IPS-18c (cell line): ENCODE data around the gene ARHGAP30.
"Not testable (repeated sequence)": the region's sequence is repeated elsewhere in the genome, so short reads cannot be mapped to it uniquely, and the experiment has no call there.

ENCODE experiments used
- H3K4me3 ChIP-seq: 2 replicates; pipeline ENCODE4 v1.7.0; 2013; ENCODE audit warnings: low read depth, mild to moderate bottlenecking, low read length, moderate library complexity; ENCODE audit not compliant: insufficient read depth
- H3K9me3 ChIP-seq: one replicate; pipeline ENCODE4 v1.6.1; 2013; ENCODE audit warnings: mild to moderate bottlenecking, low read length, moderate library complexity; ENCODE audit not compliant: control insufficient read depth, insufficient read depth

The ARHGAP30 gene

DNA sequence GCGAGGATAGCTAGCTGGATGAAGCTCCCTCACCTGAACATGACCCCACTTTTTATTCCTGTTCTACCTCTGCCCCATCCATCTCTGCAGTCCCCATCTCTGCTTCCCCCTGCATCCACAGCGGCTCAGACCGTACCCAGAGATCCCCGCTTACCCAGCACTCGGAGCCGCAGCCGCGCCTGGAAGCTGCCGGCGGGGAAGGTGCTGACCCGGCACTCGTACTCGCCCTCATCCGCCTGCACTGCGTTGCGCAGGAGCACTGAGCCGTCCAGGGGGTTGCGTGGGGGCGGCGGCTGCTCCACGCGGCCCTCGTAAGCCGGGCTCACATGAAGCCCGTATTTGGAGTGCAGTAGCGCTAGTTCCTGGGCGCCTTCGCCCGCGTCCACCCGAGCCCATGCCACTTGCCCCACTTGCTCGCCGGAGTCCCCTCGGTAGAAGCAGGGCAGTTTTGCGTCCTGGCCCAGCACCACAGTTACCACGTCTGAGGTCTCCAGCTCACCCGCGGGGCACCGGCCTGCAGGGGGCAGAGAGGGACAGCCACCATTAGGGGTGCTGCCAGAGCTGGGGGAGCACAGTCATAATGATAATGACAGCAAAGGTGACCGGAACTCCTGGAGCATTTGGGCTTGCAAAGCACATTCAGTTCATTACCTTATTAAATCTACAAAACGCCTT, 9.9 kb upstream of the ARHGAP30 start:
- Histone ChIP-seq H3K4me3 (no peak overlapping the region), H3K9me3 (no peaks in the 10 kb centered on the region)

DNA sequence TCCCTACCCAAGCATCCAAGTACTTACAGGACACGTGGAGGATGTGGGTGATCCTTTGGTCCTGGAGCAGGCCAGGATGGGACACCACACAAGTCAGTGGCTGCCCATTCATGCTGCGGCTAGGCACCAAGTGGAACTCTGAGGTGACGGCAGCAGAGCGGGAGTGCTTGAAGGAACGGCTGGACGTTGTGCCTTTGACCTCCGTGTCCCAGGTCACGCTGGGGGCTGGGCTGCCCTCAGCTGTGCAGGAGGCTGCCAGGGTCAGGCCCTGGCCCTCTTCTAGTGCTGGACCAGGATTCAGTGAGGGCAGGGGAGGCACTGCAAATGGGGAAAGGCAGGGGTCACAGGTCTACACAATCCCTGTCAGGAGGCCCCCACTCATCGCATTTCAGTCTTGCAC, 7.7 kb upstream of the ARHGAP30 start:
- no peaks in the 10 kb centered on the region for H3K9me3 ChIP-seq

DNA sequence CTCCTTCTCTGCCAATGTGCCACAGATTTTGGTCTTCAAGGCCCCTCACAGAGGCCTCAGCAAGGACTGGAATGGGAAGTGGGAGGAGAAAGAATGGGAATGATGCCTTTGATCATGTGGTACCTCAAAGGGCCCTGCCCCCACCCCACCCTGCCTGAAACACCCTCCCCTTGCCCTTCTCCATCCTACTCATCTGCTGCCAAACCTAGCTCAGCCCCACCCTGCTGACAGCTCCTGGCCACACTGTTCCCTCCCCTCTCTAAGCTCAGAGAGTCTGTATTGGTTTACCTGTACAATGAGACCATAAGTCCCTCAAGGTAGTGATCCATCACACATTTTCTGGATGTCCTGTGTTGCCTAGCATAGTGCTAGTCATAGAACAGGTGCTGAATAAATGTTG, 6.7 kb upstream of the ARHGAP30 start:
- Histone ChIP-seq H3K9me3 (no peaks in the 10 kb centered on the region), H3K4me3 (no peak overlapping the region)

More for the DNA sequence above, 7.7 kb upstream of the ARHGAP30 start:
- H3K4me3 ChIP-seq: no peak overlapping the region

DNA sequence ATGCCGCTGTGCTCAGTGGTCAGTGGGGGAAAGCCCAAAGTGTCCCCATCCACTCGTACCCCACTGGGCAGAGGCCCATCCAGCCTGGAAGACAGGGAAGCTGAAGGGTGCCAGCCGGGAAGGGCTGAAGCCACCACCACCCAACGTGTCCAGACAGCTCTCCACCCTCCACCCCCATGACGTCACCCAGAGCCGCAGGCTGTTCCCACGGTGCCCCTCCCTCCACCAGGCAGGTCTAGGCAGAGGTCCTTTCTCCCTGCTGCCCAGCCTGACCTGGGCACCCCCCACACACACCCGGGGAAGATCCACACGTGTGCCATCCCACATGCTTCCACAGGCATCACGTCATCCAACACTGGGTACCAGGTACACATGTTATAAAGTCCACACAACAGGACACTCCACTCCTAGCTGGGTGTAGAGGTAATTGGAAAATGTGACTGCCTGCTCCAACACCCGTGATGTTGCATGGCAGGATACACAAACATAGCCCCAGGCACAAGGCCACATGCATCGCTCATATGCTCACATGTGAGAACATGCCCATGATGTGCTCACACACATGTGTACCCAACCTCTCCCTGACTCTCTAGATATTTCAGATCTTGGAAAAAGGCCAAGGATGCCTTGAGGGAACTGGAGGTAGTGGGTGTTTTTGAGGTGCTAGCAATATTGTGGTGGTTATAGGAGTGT, 5.1 kb upstream of the ARHGAP30 start:
- peaks cover 5% of the 10 kb centered on the region for H3K9me3 ChIP-seq
- H3K4me3 ChIP-seq: no peak overlapping the region

DNA sequence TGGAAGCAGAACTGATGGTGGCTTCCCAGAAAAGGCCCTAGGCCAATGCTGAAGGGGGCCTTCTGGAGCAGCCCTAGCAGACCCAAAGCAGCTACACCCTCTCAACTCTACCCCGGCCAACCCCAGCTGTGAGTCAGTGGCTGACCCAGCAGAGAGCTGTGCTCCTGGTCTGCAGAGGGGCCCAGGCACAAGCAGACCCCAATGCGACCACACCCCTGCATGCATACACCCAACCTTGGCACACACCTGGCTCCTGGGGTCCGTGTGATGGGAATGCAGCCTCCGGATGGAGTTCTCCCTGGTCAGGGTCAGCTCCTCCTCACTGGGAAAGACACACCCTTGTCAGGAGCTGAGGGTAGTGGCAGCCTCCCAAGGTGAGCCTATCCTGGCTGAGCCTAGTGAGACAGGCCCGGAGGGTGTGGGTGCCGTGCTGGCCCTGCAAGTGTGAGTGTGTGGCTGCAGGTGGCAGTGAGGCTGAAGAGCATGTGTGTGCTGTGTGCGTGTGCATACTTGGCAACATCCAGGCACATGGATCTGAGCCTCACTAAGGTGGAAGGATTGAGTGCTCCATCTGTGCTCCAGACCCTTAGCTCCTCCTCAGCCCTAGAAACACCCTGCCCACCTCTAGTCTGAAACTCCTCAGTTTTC, 3.9 kb upstream of the ARHGAP30 start:
- Histone ChIP-seq H3K9me3 (peaks cover 5% of the 10 kb centered on the region), H3K4me3 (no peak overlapping the region)

DNA sequence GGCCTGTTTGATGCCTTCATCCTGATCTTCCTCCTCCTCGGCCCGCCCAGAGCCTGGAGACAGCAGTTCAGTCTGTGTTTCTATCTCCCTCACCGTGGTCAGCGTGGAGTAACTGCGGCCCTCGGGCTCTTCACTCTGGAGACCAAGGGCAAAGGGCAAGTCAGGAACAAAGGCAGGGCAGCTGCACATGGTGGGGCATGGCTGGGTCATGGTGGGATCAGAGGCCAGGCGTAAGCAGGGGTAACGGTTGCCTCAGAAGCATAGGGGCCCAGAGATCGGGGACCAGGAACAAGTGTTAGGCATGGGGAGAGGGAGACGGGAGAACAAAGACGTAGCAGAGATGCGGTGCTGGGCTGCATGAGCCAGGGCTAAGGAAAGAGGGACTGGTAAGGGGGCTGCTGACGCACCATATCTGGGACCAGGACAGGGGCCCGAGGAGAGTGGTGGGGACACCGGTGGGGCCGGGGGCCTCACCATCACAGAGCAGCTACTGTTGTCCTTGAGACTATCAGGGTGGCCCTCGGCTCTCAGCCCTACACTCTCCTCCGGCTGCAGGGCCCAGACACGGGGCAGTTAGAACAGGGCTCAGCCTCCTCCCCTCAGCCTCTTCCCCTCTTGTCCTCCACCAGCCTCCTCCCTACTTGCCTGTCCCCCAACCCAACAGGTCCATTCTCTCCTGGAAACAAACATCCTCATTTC, 3.2 kb upstream of the ARHGAP30 start:
- Histone ChIP-seq H3K4me3 (no peak overlapping the region), H3K9me3 (peaks cover 5% of the 10 kb centered on the region)

DNA sequence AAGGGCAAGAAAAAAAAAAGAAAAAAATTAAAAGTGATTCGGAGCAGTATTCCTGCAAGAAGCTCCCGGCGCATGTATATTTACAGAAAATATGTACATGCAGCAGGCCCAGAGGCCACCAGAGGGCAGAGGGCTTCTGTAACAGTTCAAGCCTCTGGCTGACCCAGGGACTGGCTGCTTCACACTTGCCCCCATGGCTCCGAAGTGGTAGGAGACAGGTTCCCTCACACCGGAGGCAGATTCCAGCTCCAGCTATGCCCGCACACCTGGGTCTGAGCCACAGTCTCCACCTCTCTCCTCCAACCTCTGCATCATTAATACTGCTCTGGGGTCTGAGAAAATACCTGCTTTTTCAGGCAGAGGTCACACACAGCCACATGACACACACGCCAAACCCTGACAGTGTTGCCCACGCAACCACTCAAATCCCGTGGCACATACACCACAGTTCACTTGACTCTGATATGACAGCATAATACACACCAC, 2.2 kb upstream of the ARHGAP30 start:
- Histone ChIP-seq H3K4me3 (no peak overlapping the region), H3K9me3 (peaks cover 5% of the 10 kb centered on the region)

DNA sequence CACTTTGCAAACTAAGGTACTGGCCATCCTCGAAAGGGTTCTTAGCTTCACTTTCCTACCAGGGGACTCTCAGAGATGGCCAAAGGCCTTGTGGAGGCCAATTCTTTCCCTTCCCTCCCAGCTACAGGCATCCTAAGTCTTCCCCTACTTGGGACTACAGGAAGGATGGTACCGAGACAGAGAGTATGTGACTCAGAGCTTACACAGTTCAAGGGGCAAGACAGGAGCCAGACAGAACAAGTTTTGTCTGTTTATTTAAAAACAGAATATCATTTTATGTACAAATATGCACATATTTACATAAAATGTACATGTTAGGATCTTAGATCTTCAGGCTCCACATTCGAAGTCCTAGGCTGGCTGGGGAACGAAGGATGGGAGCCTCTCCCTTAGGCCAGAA, 1.1 kb upstream of the ARHGAP30 start:
- H3K4me3 ChIP-seq: no peak overlapping the region

DNA sequence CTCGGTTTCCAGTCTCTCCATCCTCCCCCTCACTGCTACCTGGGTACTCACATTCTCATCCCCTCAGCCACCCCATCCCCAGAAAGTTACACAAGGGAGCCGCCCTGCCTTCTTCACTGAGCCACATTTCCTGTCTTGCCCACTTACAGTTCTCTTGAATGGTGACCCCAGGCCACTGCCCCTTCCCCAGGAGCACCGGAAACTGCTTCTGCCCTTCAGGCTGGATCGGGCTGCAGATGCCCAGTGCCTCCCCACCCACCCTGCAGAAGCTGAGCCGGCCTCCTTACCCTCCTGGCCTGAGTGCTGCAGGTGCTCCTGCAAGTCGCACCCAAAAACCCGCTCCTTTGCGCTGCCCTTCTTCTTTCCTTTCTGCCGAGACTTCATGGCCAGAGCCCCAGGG, 450 bp downstream of the ARHGAP30 start:
- Histone ChIP-seq H3K4me3 (no peak overlapping the region), H3K9me3 (peaks cover 5% of the 10 kb centered on the region)

More for the DNA sequence above, 1.1 kb upstream of the ARHGAP30 start:
- H3K9me3 ChIP-seq: peaks cover 5% of the 10 kb centered on the region

DNA sequence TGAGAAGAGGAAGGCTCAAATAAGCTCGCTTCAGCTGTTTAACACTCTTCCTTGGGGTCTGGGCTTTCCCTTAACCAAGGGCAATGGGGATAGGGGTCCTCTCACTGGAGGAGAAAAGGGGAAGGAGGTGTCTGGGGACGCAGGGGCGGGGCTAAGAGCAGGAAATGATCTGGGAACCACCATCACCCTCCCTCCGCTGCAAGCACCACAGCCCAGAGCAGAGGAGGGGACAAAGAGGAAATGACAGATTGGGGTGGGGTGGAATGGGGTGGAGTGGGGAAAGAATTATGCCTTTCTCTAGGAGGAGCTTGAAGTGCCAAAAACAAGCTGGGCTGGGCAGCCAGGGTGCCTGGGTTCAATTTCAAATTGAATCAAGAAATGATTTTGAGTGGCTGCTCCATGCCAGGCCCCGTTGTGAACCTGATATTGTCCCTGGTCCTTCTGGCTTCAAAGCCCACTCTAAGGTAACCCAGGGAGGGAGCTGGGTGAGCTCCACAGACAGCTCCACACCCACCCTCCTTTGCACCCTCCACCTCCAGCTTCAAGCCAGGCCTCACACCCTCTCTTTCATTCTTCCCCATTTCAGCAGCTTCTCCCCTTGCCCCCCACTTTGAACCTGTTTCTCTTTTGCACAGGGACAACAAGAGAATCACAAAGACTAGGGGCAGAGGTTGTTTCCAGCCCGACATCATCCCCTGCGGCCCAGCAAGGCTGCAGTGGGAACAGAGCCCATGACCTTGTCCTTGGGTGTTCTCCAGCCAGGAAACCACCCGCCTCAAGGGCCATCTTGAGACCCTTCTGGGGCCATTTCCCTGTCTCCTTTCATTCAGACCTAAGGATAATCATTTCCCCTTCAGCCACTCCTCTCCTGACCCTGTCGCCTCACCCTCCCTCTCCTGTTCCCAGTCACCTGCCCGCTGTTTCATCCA, 1.1 kb downstream of the ARHGAP30 start:
- no peak overlapping the region for H3K4me3 ChIP-seq
- peaks cover 5% of the 10 kb centered on the region for H3K9me3 ChIP-seq

DNA sequence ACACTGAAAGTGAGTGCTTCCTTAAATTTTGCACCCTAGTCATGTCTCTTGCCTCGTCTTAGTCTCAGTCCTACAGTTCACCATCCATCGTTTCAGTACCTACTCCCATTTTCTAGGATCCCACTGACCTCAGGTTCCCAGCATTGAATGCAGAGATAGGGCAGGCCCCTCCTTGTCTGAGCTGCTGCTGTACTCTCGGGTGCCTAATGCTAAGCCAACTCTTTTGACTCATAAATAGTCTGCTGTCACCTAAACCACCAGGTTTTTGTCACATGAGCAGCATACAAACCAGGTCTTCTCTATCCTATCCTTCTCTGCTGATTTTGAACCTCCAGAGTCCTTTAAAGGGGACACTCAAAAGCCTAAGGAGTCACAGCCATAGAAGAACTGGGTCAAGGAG, 3.0 kb downstream of the ARHGAP30 start:
- peaks cover 5% of the 10 kb centered on the region for H3K9me3 ChIP-seq
- no peak overlapping the region for H3K4me3 ChIP-seq

DNA sequence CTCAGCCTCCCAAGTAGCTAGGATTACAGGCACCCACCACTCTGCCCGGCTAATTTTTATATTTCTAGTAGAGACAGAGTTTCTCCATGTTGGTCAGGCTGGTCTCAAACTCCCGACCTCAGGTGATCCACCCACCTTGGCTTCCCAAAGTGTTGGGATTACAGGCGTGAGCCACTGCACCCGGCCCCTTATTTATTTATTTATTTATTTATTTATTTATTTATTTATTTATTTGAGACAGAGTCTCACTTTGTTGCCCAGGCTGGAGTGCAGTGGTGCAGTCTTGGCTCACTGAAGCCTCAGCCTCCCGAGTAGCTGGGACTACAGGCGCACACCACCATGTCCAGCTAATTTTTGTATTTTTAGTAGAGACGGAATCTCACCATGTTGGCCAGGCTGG, 4.0 kb downstream of the ARHGAP30 start:
- H3K9me3 ChIP-seq, H3K4me3 ChIP-seq: not testable (repeated sequence)

DNA sequence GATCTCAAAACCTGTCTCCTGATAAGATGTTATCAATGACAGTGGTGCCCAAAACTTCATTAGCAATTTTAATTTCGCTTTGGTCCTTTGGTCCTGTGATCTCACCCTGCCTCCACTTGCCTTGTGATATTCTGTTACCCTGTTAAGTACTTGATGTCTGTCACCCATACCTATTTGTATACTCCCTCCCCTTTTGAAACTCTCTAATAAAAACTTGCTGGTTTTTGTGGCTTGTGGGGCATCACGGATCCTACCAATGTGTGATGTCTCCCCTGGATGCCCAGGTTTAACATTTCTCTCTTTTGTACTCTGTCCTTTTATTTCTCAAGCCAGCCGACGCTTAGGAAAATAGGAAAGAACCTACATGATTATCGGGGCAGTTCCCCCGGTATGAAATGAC, 5.8 kb downstream of the ARHGAP30 start:
- H3K9me3 ChIP-seq, H3K4me3 ChIP-seq: not testable (repeated sequence)

DNA sequence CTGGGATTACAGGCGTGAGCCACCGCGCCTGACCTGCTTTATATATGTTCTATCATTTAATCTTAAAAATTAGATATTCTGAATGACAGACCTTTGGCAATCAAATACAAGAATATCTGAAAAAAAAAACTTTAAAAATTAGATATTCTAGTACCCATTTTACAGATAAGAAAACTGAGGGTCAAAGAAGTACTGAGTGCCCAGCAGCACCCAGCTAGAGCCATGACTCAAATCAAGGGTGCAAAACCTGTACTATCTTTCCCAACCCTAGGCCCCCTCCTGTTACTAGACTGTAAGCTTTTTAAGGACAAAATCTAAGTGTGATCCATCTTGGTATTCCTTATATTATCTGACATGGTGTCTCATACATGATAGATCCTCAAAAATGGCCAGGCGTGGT, 8.3 kb downstream of the ARHGAP30 start:
- H3K9me3 ChIP-seq: no peaks in the 10 kb centered on the region
- H3K4me3 ChIP-seq: no peak overlapping the region

DNA sequence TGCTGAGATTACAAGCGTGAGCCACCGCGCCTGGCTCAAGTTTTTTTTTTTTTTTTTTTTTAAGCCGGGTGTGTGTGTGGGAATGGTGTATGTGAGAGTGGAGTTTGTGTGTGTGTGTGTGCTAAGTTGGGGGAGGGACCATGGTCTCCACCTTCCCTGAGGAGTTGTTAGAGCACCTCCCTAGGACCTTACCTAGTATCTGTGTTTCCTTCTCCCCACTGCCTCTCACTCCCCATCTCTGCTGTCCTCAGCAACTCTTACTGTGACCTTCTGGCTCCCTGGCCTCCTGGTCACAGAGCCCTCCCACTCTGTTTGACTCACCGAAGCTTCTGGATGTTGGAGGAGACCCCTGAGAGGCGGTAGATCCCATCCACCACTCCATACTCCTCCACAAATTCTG, 10.4 kb downstream of the ARHGAP30 start:
- Histone ChIP-seq H3K9me3 (no peaks in the 10 kb centered on the region), H3K4me3 (no peak overlapping the region)

DNA sequence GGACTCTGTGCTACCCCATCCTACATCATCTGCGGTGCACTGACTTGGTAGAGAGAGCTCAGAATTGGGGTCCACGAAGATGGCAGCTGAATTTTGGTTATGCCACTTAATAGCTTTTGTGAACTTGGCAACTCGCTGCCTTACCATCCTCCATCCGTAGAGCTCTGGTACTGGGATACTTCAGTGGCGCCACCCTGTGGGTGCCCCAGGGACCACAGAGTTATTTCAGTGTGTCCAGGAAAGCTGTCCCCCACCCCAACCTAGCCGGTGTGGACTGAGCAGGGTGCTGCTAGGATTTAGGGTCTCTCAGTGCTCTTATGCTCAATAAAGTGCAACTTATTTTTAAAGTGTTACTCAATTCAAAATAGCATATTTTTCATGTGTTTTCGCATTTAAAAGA, 14.9 kb downstream of the ARHGAP30 start:
- Histone ChIP-seq H3K9me3 (no peaks in the 10 kb centered on the region), H3K4me3 (no peak overlapping the region)

DNA sequence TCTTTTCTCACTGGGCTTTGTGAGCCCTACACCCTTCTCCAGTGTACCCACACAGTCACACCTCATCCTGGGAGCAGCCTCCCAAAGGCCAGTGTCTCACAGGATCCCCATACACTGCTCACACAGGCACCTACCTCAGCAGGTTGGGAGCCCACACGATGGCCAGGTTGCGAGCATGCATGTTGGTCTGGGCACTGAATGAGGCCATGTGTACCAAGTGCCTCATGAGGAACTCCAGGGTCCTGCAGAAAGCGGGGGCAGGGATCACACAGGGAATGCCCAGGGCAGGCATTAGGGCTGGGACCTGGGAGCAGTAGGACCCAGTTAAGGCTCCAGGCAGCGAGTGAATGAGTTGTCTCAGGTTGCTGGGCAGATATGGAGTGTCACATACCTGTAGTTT, 15.5 kb downstream of the ARHGAP30 start:
- Histone ChIP-seq H3K4me3 (no peak overlapping the region), H3K9me3 (no peaks in the 10 kb centered on the region)
